GM12891 (cell line): ENCODE results near the gene FBXW12. TPM values are rescaled to one million over a fixed set of nuclear protein-coding genes. Genes with fewer than 3 reads are reported as not detected.
"Not testable (repeated sequence)": the region's sequence is repeated elsewhere in the genome, so short reads cannot be mapped to it uniquely, and the experiment has no call there.

Source experiments
- DNase-seq: peaks from one replicate; pipeline ENCODE4 v3.0.0; 2011; ENCODE audit warnings: low spot score; ENCODE audit not compliant: insufficient read length
- FAIRE-seq: peaks from 2 replicates; lab custom pipeline; 2011; peaks lifted over from hg19 to GRCh38; lab: Jason Lieb, UNC
- PAX5 ChIP-seq: IDR thresholded peaks from 2 replicates; pipeline ENCODE4 v1.6.1; 2011; ENCODE audit warnings: low read length, moderate library complexity, mild to moderate bottlenecking; ENCODE audit not compliant: insufficient read depth, severe bottlenecking
- POLR2A ChIP-seq: IDR thresholded peaks from 2 replicates; pipeline ENCODE4 v1.6.1; 2011; ENCODE audit warnings: low read depth, low read length, control low read depth
- POLR2AphosphoS5 ChIP-seq: IDR thresholded peaks from 2 replicates; pipeline ENCODE4 v1.6.1; 2011; ENCODE audit warnings: low read depth, low read length, control low read depth
- POU2F2 ChIP-seq: IDR thresholded peaks from 2 replicates; pipeline ENCODE4 v1.6.1; 2011; ENCODE audit warnings: low read depth, mild to moderate bottlenecking, control low read depth, low read length, moderate library complexity
- SPI1 ChIP-seq: IDR thresholded peaks from 2 replicates; pipeline ENCODE4 v1.6.1; 2011; ENCODE audit warnings: low read depth, low read length, control low read depth
- TAF1 ChIP-seq: IDR thresholded peaks from 2 replicates; pipeline ENCODE4 v1.6.1; 2011; ENCODE audit warnings: low read depth, low read length, control low read depth
- polyA plus RNA-seq: library from polyadenylated mRNA; unstranded; fragments of >200 nt; gene quantifications from one replicate; pipeline ENCODE4 v1.2.1, GENCODE V29; 2012; ENCODE audit warnings: low read depth, missing spikeins, inconsistent platforms; ENCODE audit not compliant: missing spikeins

Gene FBXW12
- not detected for polyA plus RNA-seq

GRCh38 chr3:48371651-48372376 lies at the start of gene FBXW12:
Gene FBXW12 (plus strand): TSS chr3:48372219. CDS start chr3:48372768, 549 bp downstream.
- no peak for DNase-seq
- TF ChIP-seq POLR2AphosphoS5 (no peak), TAF1 (no peak), POU2F2 (no peak), POLR2A (no peak), PAX5 (no peak), SPI1 (no peak)
- FAIRE-seq, result no peak

- not testable (repeated sequence) for DNase-seq, FAIRE-seq
Observed at GRCh38 chr3:48331706-48332435, 40.1 kb upstream of the FBXW12 start.

DNA sequence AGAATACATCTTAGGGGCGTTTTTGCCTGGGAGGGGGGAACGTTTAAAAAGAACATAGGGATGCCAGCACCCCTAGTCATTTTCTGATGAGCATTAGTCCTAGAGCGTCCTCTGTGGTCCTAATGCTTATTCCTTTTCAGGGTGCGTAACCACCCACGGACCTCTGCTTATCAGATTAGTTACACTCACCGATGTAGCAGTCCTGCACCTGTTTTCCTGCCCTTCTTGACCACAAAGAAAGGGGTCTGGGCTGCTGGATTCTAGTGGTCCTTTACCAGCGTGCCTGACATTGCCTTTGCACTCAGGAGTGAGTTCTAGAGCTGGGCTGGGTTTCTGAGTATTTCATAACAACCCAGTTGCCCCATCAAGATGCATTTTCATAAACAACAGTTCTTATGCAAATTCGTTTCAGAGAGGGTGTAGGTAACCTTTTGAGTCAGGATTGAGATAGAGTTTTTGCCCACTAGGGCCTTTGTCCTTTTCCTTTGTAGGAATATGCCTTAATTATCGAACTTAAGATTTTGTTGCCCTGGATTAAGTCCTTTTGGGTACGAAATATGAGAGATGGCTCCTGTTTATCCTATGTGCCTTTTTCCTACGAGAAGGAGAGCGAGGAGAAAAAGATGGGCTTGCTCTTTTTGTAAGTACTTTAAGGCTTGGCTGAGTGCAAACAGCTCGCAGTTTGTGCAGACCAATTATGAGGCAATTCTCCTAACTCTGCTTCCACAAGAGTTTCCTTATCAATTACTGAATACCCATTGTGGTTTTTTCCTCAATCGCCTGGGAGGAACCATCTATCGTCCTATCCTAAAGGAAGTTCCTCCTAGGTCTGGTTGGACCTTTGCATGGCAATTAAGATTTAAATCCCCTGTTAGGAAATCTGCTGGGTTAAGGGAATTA lies 38.4 kb upstream of the FBXW12 start, which contains the start of gene SPINK8:
Gene SPINK8 (minus strand): TSS at position 316 of the 900 bp plus-strand sequence. CDS start 5,320 bp downstream, outside the sequence.
- not testable (repeated sequence) for DNase-seq, FAIRE-seq
- 0 out of 2 replicates have a peak, but pooled peaks have one; percentile 26 for TF ChIP-seq POU2F2

GRCh38 chr3:48334605-48335004 lies 37.4 kb upstream of the FBXW12 start:
- FAIRE-seq, result no peak

DNA sequence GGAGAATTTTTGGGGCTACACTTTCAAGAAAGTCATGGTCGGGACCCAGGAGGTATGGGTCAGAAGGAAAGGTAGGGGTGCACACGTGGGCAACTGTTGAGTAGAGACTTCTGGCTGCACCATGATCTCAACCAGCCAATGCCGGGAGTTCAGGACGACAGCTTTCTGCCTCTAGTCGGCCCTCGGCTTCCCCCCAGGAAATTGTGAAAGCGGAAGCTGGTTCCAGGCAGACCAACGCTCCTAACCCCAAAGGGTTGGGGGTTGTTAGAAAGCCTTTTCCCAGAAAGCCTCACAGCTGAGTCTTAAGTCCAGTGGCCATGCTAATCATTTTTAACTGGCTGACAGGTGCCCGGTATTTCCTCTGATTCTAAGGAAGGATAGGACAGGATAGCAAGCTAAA lies 36.7 kb upstream of the FBXW12 start:
- DNase-seq, FAIRE-seq: not testable (repeated sequence)

More at GRCh38 chr3:48334605-48335004, 37.4 kb upstream of the FBXW12 start:
- no peak for DNase-seq
- no peak for TF ChIP-seq PAX5
- TF ChIP-seq TAF1, result no peak

DNA sequence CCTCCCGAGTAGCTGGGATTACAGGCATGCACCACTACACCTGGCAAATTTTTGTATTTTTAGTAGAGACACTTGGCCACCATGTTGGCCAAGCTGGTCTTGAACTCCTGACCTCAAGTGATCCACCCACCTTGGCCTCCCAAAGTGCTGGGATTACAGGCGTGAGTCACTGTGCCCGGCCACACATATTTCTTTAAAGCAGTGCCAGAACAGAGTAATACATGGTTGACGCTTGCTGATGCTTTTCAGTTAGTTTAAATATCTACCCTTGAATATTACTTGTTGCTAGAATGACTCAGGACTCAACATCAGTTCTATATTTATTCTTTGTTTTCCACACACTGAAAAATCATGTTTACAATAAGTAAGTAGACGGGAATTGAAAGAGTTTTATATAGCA lies 34.5 kb upstream of the FBXW12 start:
- not testable (repeated sequence) for DNase-seq, FAIRE-seq

GRCh38 chr3:48338635-48339034 lies 33.4 kb upstream of the FBXW12 start:
- TF ChIP-seq POLR2AphosphoS5 (no peak), TAF1 (no peak), PAX5 (no peak), SPI1 (no peak)
- FAIRE-seq (no peak), DNase-seq (no peak)

DNA sequence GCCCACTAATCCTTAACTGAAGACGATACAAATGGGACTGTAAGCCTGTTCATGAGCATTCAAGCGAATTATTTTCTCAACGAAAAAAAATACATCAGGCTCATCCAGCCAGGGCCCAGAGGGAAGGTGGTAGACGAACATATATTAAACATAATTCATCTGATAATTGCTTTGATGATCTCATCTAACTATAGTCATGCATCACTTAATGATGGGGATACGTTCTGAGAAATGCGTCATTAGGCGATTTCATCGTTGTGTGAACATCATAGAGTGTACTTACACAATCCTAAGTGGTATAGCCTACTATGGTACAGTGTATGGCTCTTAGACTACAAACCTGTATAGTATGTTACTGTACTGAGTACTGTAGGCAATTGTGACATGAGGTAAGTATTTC lies 28.6 kb upstream of the FBXW12 start:
- no peak for TF ChIP-seq POLR2A
- TF ChIP-seq TAF1, result no peak
- TF ChIP-seq POU2F2, result no peak
- no peak for TF ChIP-seq POLR2AphosphoS5
- no peak for TF ChIP-seq PAX5
- TF ChIP-seq SPI1, result no peak
- DNase-seq (no peak), FAIRE-seq (no peak)

DNA sequence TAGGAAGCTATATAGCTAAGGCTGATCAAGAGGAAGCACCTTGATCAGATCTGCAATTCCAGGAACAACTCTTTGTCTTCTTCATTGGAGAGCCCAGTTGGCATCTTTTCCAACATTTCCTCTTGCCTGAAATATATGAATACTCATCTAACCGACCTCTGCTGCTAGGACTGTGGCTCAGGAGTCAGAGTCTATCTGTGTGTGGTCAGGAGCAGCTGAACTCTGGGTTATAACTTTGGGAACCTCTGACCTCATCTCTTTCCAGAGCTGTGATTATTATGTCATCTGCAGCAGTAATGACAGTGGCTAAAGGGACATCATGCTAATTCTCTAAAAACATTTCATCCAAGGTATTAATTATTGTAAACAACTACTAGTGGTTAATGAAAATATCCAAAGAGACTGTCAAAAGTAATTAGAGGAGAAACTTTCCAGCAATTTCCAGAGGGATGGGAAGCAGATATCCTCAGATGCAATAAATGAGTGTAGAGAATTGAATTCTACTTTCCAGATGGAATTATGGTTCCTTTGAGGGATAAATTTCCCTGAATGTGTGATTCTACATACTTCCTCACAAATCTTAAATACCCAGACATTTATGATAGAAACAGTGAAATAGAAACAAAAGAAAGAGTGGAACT lies 27.0 kb upstream of the FBXW12 start:
- no peak for DNase-seq
- TF ChIP-seq POU2F2 (no peak), POLR2AphosphoS5 (no peak), SPI1 (no peak), POLR2A (no peak), TAF1 (no peak), PAX5 (no peak)
- no peak for FAIRE-seq
